RWPE2 (cell line): ENCODE results near the gene SLC36A1.
A peak's percentile ranks its signal among the peaks of the same experiment; 100 is the strongest.

Experiments used
- ATAC-seq: fragments of 200-7000 bp; cut with Tn5 transposase; 3 replicates; pipeline ENCODE4 v1.9.1; 2021; ENCODE audit warnings: low read depth
- DNase-seq: peaks from one replicate; pipeline ENCODE4 v3.0.0-alpha.2; 2020; ENCODE audit warnings: low spot score
- H3K27ac ChIP-seq: fragments of 450-650 bp; 2 replicates; pipeline ENCODE4 v1.5.1; 2017; ENCODE audit warnings: mild to moderate bottlenecking; ENCODE audit not compliant: poor library complexity, severe bottlenecking
- H3K27me3 ChIP-seq: fragments of 250-450 bp; sonication (Bioruptor Pico); 2 replicates; pipeline ENCODE4 v1.5.1; 2021; ENCODE audit warnings: mild to moderate bottlenecking, moderate library complexity; ENCODE audit not compliant: insufficient read depth, poor library complexity, severe bottlenecking
- H3K36me3 ChIP-seq: fragments of 250-450 bp; sonication (Bioruptor Pico); 2 replicates; pipeline ENCODE4 v1.5.1; 2020; ENCODE audit warnings: low read depth, mild to moderate bottlenecking, moderate library complexity
- H3K4me1 ChIP-seq: fragments of 250-450 bp; sonication (Bioruptor Pico); 2 replicates; pipeline ENCODE4 v1.5.1; 2021; ENCODE audit warnings: mild to moderate bottlenecking, moderate library complexity; ENCODE audit not compliant: insufficient read depth, poor library complexity, severe bottlenecking
- H3K4me3 ChIP-seq: fragments of 250-450 bp; sonication (Bioruptor Pico); 2 replicates; pipeline ENCODE4 v1.5.1; 2021; ENCODE audit warnings: mild to moderate bottlenecking, moderate library complexity; ENCODE audit not compliant: severe bottlenecking
- H3K9me3 ChIP-seq: fragments of 250-450 bp; sonication (Bioruptor Pico); 2 replicates; pipeline ENCODE4 v1.5.1; 2021; ENCODE audit warnings: mild to moderate bottlenecking, moderate library complexity; ENCODE audit not compliant: severe bottlenecking
- TF ChIP-seq, protein P1 (sequence below): fragments of 450-650 bp; IDR thresholded peaks from one replicate; pipeline ENCODE4 v1.5.1; 2017; ENCODE audit warnings: mild to moderate bottlenecking, moderate library complexity; ENCODE audit not compliant: poor library complexity, severe bottlenecking

SLC36A1 gene

GRCh38 chr5:151491062-151491461, 43.7 kb downstream of the SLC36A1 start:
- Histone ChIP-seq H3K27me3 (no peaks in the 10 kb centered on the region), H3K9me3 (no peaks in the 10 kb centered on the region), H3K4me1 (no peaks in the 10 kb centered on the region), H3K36me3 (peaks cover 9% of the 10 kb centered on the region; the same call in 1 of the 2 replicates), H3K27ac (no peak overlapping the region), H3K4me3 (no peak overlapping the region)
- ATAC-seq = no peak
- TF ChIP-seq, protein P1, sequence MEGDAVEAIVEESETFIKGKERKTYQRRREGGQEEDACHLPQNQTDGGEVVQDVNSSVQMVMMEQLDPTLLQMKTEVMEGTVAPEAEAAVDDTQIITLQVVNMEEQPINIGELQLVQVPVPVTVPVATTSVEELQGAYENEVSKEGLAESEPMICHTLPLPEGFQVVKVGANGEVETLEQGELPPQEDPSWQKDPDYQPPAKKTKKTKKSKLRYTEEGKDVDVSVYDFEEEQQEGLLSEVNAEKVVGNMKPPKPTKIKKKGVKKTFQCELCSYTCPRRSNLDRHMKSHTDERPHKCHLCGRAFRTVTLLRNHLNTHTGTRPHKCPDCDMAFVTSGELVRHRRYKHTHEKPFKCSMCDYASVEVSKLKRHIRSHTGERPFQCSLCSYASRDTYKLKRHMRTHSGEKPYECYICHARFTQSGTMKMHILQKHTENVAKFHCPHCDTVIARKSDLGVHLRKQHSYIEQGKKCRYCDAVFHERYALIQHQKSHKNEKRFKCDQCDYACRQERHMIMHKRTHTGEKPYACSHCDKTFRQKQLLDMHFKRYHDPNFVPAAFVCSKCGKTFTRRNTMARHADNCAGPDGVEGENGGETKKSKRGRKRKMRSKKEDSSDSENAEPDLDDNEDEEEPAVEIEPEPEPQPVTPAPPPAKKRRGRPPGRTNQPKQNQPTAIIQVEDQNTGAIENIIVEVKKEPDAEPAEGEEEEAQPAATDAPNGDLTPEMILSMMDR = no peak
- DNase-seq = no peak

DNA sequence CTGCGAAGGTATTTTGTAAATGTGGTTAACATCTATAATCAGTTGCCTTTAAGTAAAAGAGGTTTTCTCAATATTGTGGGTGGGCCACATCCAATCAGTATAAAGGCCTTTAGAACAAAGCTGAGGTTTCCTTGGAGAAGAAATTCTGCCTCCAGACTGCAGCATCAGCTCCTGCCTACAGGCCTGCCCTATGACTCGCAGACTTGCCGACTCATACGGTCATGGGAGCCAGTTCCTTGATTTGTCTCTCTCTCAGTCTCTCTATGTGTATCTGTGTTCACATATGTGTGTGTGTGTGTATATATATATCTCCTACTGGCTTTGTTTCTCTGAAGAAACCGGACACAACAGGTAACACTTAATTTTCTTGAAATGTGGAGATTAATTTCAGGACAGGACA, 45.3 kb downstream of the SLC36A1 start:
- TF ChIP-seq, protein P1 = no peak
- no peak overlapping the region for H3K4me3 ChIP-seq
- H3K4me1 ChIP-seq = no peaks in the 10 kb centered on the region
- peaks cover 8% of the 10 kb centered on the region; the same call in 1 of the 2 replicates for H3K36me3 ChIP-seq
- DNase-seq (no peak), ATAC-seq (peak; percentile 94)
- no peaks in the 10 kb centered on the region for H3K27me3 ChIP-seq
- H3K27ac ChIP-seq = no peak overlapping the region
- no peaks in the 10 kb centered on the region for H3K9me3 ChIP-seq

DNA sequence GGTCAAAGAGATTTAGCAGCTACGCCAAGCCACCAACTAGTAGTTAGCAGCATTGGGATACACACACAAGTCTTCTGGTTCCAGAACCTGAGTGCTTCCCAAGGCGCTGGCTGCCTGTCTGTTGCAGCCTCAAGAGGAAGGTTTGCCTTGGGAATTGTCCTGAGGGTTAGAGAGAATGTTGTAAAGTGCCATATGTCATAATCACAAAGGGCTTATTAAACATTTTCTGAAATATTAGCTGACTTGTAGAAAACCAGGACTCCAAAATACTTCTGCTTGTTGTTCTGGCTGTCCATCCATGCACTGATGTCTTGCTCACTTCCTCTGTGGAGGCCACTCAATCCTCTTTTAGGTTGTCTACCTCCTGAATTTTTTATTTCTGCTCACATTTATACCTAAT, 46.3 kb downstream of the SLC36A1 start:
- Histone ChIP-seq H3K4me1 (no peaks in the 10 kb centered on the region), H3K9me3 (no peaks in the 10 kb centered on the region), H3K27ac (no peak overlapping the region), H3K36me3 (peaks cover 4% of the 10 kb centered on the region; the same call in 1 of the 2 replicates), H3K27me3 (no peaks in the 10 kb centered on the region), H3K4me3 (no peak overlapping the region)
- TF ChIP-seq, protein P1 = no peak
- DNase-seq (no peak), ATAC-seq (no peak)

- no peaks in the 10 kb centered on the region for H3K36me3 ChIP-seq
- no peak overlapping the region for H3K4me3 ChIP-seq
- no peak for DNase-seq
- H3K9me3 ChIP-seq = no peaks in the 10 kb centered on the region
- no peaks in the 10 kb centered on the region for H3K4me1 ChIP-seq
- TF ChIP-seq, protein P1 = no peak
- no peaks in the 10 kb centered on the region for H3K27me3 ChIP-seq
- no peak for ATAC-seq
- H3K27ac ChIP-seq = no peak overlapping the region
Observed at GRCh38 chr5:151495320-151495719, 47.9 kb downstream of the SLC36A1 start.

DNA sequence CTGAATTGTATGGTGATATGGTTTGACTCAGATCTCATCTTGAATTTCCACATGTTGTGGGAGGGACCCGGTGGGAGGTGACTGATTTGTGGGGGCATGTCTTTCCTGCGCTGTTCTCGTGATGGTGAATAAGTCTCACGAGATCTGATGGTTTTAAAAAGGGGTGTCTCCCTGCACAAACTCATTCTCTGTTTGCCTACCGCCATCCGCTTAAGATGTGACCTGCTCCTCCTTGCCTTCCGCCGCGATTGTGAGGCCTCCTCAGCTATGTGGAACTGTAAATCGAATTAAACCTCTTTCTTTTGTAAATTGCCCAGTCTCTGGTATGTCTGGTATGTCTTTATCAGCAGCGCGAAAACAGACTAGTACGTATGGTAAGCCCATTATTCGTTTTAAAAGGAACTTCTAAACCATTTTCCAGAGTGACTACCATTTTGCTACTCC, 48.7 kb downstream of the SLC36A1 start:
- Histone ChIP-seq H3K27ac (no peak overlapping the region), H3K4me3 (no peak overlapping the region), H3K27me3 (no peaks in the 10 kb centered on the region), H3K36me3 (no peaks in the 10 kb centered on the region), H3K4me1 (no peaks in the 10 kb centered on the region), H3K9me3 (no peaks in the 10 kb centered on the region)
- DNase-seq (no peak), ATAC-seq (no peak)
- TF ChIP-seq, protein P1 = no peak
